Suprapubic skin (tissue), 4 donors: ENCODE measurements around the gene PTPN22. TPM values are rescaled to one million over a fixed set of nuclear protein-coding genes. Genes with fewer than 3 reads are reported as not detected.

Experiments used
- DNase-seq, 2 donors: peaks; one replicate each; pipeline ENCODE4 v3.0.0-alpha.2; 2019; ENCODE audit warnings: low spot score in 2 of 2
- H3K27ac ChIP-seq: fragments of 200-600 bp; sonication (generic); one replicate; pipeline ENCODE4 v1.5.1; 2019
- H3K27me3 ChIP-seq: fragments of 200-600 bp; sonication (generic); one replicate; pipeline ENCODE4 v1.5.1; 2019
- H3K36me3 ChIP-seq: fragments of 200-600 bp; sonication (generic); one replicate; pipeline ENCODE4 v1.5.1; 2019
- H3K4me1 ChIP-seq: fragments of 200-600 bp; sonication (generic); one replicate; pipeline ENCODE4 v1.5.1; 2019
- H3K4me3 ChIP-seq: fragments of 200-600 bp; sonication (generic); one replicate; pipeline ENCODE4 v1.5.1; 2019; ENCODE audit warnings: mild to moderate bottlenecking
- H3K9me3 ChIP-seq: fragments of 200-600 bp; sonication (generic); one replicate; pipeline ENCODE4 v1.5.1; 2019
- EP300 ChIP-seq: sonication (generic); formaldehyde crosslinking; IDR thresholded peaks from one replicate; pipeline ENCODE4 v1.6.1; 2017; ENCODE audit warnings: antibody characterized with exemption
- POLR2A ChIP-seq, 2 donors: fragments of 450-650 bp; IDR thresholded peaks; one replicate each; pipeline ENCODE4 v1.6.1; 2017; ENCODE audit warnings: antibody characterized with exemption in 2 of 2, mild to moderate bottlenecking in 2 of 2, moderate library complexity in 2 of 2
- POLR2AphosphoS5 ChIP-seq, 3 donors: sonication (generic); formaldehyde crosslinking; IDR thresholded peaks; one replicate each; pipeline ENCODE4 v1.6.1; 2017; ENCODE audit warnings: antibody characterized with exemption in 3 of 3
- WGBS: methylation state at CpG from one replicate; pipeline ENCODE4 v1.1.5; 2018; 5-methylcytosine and 5-hydroxymethylcytosine counted together
- total RNA-seq, 4 donors: library from RNA; depleted of rRNA; stranded (reverse); fragments of >200 nt; gene quantifications; one replicate each; pipeline ENCODE4 v1.1.0, GENCODE V29; 2016
- TF ChIP-seq, protein P1 (sequence below), 2 donors: fragments of 200-600 bp in 1 of 2; fragments of 450-650 bp in 1 of 2; sonication (generic) in 1 of 2; IDR thresholded peaks; one replicate each; pipeline ENCODE4 v1.5.1; 2016 to 2019; ENCODE audit warnings: antibody characterized with exemption in 2 of 2, mild to moderate bottlenecking in 1 of 2, moderate library complexity in 1 of 2

PTPN22 gene
- total RNA-seq, 4 donors from 2014 or later, result 0.34 to 1.7 (median 0.77) TPM

DNA sequence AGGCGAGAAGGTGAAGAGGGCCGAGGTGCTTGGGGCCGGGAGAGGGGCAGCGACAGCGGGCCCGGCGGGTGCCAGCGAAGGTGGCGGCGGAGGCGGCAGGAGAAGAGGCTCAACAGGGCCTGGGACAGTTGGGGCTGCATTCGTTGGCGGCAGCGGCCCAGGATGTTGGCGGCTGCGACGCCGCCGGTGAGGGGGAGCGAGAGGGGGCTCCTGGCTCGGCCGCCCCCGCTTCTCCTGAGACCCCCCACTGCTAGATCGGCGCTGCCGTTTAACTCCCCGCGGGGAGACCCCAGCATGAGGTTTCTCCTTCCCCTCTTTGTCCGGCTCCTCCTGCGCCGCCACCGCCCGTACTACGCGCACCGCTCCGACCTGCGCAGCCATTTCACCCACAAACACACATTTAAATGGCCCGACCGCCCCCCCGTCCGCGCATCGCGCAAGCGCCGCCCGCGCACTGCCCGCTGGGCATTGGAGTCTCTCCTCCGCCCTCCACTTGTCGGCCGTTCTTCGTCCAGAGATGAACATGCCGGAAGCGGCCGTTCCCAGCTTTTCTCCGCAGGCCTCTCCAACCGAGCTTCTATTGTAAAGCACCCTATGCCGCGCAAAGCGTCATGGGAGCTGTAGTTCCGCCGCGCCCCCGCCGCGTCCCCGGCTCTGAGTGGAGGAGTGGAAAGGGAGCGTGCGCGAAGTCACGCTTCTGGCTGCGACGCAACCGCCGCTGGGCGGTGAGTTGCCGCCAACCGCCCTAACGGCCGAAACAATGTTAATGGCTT is 59.4 kb downstream of the PTPN22 start, which contains the start of gene RSBN1:
Gene RSBN1, minus strand, starts transcription at position 589 of the 773 bp plus-strand sequence. Its CDS starts 64 bp downstream, at position 525.
- Histone ChIP-seq H3K4me1 (peaks cover 32% of the 10 kb centered on the region), H3K4me3 (peak within 1 kb of the TSS; percentile 80), H3K9me3 (no peaks in the 10 kb centered on the region), H3K27me3 (no peaks in the 10 kb centered on the region), H3K36me3 (no peaks in the 10 kb centered on the region), H3K27ac (peak within 1 kb of the TSS; percentile 96)
- TF ChIP-seq POLR2AphosphoS5 (IDR thresholded peaks at IDR 0.05) (peak in 2 of 3 donors; percentile 89 to 95), EP300 (no peak), POLR2A (IDR thresholded peaks at IDR 0.05) (peak; percentile 30 to 93)
- TF ChIP-seq, protein P1, sequence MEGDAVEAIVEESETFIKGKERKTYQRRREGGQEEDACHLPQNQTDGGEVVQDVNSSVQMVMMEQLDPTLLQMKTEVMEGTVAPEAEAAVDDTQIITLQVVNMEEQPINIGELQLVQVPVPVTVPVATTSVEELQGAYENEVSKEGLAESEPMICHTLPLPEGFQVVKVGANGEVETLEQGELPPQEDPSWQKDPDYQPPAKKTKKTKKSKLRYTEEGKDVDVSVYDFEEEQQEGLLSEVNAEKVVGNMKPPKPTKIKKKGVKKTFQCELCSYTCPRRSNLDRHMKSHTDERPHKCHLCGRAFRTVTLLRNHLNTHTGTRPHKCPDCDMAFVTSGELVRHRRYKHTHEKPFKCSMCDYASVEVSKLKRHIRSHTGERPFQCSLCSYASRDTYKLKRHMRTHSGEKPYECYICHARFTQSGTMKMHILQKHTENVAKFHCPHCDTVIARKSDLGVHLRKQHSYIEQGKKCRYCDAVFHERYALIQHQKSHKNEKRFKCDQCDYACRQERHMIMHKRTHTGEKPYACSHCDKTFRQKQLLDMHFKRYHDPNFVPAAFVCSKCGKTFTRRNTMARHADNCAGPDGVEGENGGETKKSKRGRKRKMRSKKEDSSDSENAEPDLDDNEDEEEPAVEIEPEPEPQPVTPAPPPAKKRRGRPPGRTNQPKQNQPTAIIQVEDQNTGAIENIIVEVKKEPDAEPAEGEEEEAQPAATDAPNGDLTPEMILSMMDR (IDR thresholded peaks at IDR 0.05), result no peak
- WGBS, result under 1% methylated on average over 43 of the region's 82 CpGs
- DNase-seq, result peak; percentile 99

DNA sequence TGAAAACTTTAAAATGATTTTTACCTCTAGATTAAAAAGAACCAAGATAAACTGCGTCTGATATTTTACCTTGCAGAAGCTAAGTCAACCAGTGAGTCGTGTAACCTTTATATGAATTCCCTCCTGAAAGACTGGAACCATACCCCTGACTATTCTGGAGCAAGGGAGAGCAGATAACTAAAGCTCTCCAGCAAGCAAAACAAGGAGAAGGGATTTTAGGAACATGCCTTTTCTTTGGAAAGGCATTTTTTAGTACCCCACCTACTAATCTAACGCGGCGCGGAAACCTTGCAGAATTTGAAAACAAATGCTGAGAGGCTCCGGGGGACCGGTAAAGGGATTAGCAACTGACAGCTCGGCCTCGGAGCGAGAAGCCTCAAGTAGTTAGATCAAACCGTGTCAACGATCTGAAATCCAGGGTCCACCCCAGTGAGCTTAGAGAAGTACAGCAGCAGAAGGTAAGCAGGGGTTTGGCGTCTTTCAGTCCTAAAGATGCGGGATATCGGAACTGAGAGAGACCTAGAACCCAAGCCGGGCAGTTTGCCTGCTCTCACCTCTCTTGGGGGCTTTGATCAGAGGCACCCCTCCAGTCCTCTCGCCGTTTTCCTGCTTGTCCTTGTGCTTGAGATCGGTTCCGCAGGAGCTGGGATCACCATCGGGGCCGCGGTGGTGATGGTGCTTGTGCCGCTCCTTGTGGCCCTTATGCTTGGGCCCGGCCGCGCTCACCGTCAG is 60.2 kb downstream of the PTPN22 start:
- 1% methylated on average over 23 of the region's 29 CpGs for WGBS
- Histone ChIP-seq H3K9me3 (no peaks in the 10 kb centered on the region), H3K36me3 (no peaks in the 10 kb centered on the region), H3K4me3 (peak overlapping the region; percentile 80), H3K27ac (peak overlapping the region; percentile 96), H3K4me1 (peaks cover 32% of the 10 kb centered on the region), H3K27me3 (no peaks in the 10 kb centered on the region)
- DNase-seq, result peak in 1 of 2 donors; percentile 65
- TF ChIP-seq POLR2AphosphoS5 (IDR thresholded peaks at IDR 0.05), result no peak
- TF ChIP-seq EP300, result no peak
- no peak for TF ChIP-seq POLR2A (IDR thresholded peaks at IDR 0.05)
- TF ChIP-seq, protein P1 (IDR thresholded peaks at IDR 0.05), result no peak

DNA sequence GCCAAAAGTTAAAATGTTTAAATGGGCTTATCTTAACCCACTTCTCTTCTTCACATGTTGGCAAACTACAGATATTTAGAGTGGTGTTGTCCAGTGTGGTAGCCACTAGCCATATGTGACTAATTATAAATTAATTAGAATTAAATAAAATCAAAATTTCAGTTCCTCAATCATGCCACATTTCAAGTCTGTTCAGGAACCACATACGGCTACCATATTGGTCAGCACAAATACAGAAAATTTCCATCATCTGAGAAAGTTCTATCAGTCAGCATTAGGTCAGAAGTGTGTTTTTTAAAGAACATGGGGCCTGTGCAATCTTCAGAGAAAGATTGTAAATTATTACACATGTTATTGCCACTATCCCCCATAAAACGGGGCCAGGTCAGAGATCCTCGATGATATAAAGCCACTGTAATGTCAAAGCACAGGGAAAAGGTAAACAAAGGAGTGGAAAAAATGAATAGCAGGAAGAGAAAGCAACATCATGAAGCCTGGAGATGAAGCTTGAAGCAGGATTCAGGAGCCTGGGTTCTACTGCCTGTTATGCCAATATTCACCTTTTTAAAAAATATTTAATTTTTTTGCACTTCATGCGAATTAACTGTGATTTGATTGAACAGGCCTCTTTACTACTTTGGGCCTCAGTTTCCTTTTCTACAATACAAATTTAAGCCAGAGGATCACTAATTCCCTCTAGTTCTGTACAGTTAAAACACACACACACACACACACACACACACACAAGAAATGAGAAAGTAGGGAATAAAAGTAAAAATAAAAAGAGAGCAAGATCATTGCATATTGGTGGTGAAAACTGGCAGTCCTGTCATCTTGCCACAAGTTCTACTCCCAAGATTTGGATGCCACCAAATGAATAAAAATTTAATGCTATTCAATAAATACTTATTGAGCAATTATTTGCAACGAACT is 61.6 kb downstream of the PTPN22 start:
- H3K9me3 ChIP-seq, result no peaks in the 10 kb centered on the region
- H3K4me1 ChIP-seq, result peaks cover 35% of the 10 kb centered on the region
- 42% methylated on average over 5 of the region's 5 CpGs for WGBS
- no peak for DNase-seq
- TF ChIP-seq, protein P1 (IDR thresholded peaks at IDR 0.05), result no peak
- TF ChIP-seq POLR2A (IDR thresholded peaks at IDR 0.05) (no peak), POLR2AphosphoS5 (IDR thresholded peaks at IDR 0.05) (no peak)
- H3K36me3 ChIP-seq, result no peaks in the 10 kb centered on the region
- H3K27ac ChIP-seq, result no peak overlapping the region
- no peaks in the 10 kb centered on the region for H3K27me3 ChIP-seq
- peak overlapping the region; percentile 80 for H3K4me3 ChIP-seq

DNA sequence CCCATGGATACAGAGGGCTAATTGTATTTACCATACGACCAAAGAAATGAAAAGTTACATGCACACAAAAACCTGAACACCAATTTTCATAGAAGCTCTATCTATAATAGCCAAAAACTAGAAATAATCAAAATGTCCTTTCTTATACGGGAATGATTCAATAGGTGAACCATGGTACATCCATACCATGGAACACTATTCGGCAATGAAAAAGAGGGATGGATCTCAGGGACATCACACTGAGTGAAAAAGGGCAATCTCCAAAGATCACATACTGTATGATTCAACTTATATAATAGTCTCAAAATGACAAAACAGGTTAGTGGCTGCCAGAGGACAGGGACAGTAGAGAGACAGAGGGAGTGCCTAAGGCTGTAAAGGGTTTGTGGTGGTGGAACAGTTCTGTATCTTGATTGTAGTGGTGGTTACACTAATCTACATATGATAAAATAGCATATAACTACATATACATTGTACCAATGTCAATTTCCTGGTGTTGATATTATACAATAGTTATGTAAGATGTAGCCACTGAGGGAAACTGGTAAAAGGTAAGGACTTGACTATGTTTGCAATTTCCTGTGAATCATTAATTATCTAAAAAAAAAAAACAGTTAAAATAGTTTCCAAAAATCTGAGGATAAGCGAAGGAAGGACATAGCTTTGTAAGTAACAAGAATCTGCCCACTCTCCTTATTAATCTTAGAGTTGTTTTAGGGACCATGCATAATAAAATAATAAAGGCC is 62.9 kb downstream of the PTPN22 start:
- Histone ChIP-seq H3K4me3 (no peak overlapping the region), H3K27me3 (no peaks in the 10 kb centered on the region), H3K36me3 (no peaks in the 10 kb centered on the region), H3K27ac (no peak overlapping the region), H3K9me3 (no peaks in the 10 kb centered on the region), H3K4me1 (peaks cover 46% of the 10 kb centered on the region)
- DNase-seq, result no peak
- 92% methylated on average over 4 of the region's 4 CpGs for WGBS
- TF ChIP-seq EP300, result no peak
- TF ChIP-seq POLR2A (IDR thresholded peaks at IDR 0.05), result no peak
- TF ChIP-seq POLR2AphosphoS5 (IDR thresholded peaks at IDR 0.05), result no peak

DNA sequence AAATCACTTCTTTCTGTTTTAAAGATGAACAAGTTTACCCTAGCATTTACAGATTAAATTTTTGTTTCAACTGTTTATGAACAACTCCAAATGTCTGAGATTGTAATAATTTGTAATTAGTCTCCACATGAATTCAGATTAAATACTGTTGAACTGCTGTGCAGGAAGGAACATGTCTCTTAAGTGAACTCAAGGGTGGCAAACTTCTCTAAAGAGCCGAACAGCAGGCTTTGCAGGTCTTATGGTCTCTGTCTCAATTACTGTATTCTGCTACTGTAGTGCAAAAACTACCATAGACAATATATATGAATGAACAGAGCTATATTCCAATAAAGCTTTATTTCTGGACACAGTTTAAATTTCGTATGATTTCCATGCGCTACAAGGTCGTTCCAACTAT is 65.9 kb downstream of the PTPN22 start:
- Histone ChIP-seq H3K4me1 (peaks cover 44% of the 10 kb centered on the region), H3K36me3 (no peaks in the 10 kb centered on the region), H3K27ac (no peak overlapping the region), H3K27me3 (no peaks in the 10 kb centered on the region), H3K9me3 (no peaks in the 10 kb centered on the region), H3K4me3 (no peak overlapping the region)
- DNase-seq, result no peak
- TF ChIP-seq, protein P1 (IDR thresholded peaks at IDR 0.05), result no peak
- TF ChIP-seq EP300 (no peak), POLR2A (IDR thresholded peaks at IDR 0.05) (no peak), POLR2AphosphoS5 (IDR thresholded peaks at IDR 0.05) (no peak)
- 84% methylated on average over 4 of the region's 4 CpGs for WGBS
